GM21381 (cell line): ENCODE measurements around the gene NXN.
"Not testable (repeated sequence)": the region's sequence is repeated elsewhere in the genome, so short reads cannot be mapped to it uniquely, and the experiment has no call there.

ENCODE experiments used
- ATAC-seq: cut with Tn5 transposase; IDR thresholded peaks from one replicate; pipeline ENCODE4 v1.9.1; 2021; ENCODE audit warnings: mild to moderate bottlenecking, moderate library complexity; ENCODE audit not compliant: unreplicated experiment

Gene NXN

DNA sequence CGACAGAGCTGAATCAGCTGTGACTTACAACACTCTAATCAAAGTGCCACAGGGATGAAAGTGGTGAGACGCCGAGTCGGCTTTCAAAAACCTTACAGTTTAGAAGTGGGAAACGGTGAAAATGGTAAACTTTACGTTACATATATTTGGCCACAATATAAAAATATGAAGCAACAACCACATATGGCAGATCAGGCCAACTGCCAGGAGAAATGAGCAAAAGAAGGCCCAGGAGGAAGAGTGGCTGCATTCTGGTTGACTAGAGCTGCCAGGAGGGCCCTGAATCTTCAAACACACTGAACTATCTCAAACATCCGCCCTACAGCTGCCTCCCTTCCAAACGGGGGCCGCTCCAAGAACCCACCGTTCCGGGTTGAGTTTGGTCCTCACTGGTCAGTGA lies 141.1 kb downstream of the NXN start:
- ATAC-seq = no peak

DNA sequence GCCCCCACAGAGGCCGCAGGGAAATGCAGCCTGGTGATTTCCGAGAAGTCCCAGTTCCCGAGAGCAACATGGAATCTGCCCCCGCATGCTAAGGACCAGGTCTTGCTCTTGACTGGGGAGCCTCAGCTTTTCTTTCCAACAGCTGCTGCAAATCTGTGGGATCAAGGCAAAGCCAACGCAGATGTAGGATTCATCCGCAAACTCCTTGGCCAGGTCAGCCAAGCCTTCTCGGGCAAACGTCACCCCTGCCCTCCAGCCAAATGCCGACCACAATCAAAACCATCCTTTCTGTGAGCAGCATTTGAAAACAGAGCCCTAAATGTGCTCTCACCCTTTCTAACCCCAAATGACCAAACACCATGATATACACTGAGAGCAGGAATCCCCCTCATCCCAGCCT lies 143.4 kb downstream of the NXN start:
- ATAC-seq = no peak

DNA sequence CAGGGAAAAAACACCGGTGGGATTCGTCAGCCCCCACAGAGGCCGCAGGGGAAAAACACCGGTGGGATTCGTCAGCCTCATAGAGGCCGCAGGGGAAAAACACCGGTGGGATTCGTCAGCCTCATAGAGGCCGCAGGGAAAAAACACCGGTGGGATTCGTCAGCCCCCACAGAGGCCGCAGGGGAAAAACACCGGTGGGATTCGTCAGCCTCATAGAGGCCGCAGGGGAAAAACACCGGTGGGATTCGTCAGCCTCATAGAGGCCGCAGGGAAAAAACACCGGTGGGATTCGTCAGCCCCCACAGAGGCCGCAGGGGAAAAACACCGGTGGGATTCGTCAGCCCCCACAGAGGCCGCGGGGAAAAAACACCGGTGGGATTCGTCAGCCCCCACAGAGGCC lies 143.9 kb downstream of the NXN start:
- ATAC-seq = not testable (repeated sequence)

DNA sequence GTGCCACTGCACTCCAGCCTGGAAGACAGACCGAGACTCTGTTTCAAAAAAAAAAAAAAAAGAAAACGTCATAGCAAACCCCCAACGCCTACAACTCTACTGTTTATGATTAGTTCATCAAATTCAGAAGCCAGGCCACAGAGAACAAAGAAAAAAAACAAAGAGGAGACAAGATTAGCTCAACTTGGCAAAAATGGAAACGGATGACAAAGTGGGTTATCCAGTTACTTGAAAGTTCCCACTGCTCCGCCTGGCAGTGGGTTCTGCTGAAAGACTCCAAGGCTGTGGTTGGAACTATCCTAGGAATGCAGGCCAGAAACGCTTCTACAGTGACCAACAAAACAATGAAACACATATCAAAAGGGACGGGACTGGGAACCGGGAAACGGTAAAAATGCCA lies 144.3 kb downstream of the NXN start:
- no peak for ATAC-seq

DNA sequence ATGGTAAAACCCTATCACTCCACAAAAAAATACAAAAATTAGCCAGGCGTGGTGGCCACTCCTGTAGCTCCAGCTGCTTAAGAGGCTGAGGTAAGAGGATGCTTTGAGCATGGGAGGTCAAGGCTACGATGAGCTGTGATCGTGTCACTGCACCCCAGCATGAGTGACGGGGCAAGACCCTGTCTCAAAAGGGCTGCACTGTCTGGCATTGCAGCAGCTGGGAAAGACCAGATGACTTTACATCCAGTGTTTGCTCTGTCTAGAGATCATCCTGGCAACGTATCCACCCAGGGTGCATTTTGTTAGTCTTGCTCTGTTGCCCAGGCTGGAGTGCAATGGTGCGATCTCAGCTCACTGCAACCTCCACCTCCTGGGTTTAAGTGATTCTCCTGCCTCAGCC lies 145.4 kb downstream of the NXN start:
- ATAC-seq = no peak

DNA sequence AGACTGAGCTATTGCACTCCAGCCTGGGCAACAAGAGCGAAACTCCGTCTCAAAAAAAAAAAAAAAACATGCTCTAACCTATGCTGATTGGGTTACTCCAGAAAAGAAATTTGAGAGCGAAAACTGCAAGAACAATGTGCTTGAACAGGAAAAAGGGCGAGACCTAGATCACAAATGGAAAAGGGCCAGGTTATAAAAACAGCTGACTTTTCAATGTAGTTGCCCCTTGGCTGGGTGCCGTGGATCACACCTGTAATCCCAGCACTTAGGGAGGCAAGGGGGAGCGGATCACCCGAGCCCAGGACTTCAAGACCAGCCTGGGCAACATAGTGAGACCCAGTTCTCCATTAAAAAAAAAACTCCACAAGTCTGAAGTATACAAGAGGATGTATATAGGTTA lies 148.6 kb downstream of the NXN start:
- no peak for ATAC-seq

DNA sequence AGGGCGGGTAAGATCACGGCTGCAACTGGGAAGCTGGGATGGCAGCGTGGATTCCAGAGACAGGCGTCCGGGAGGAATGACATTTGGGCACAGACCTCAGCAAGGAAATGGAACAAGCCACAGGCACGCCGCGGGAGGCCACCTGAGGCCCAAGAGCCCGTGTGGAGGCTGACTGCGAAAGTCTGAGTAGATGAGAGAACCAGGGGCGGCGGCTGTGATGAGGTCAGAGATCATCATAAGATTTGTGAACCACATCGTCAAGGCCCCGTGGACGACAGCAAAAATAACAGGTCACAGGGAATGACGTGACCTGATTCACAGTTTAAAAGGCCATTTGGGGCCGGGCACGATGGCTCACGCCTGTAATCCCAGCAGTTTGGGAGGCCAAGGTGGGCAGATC lies 149.2 kb downstream of the NXN start:
- ATAC-seq = no peak

DNA sequence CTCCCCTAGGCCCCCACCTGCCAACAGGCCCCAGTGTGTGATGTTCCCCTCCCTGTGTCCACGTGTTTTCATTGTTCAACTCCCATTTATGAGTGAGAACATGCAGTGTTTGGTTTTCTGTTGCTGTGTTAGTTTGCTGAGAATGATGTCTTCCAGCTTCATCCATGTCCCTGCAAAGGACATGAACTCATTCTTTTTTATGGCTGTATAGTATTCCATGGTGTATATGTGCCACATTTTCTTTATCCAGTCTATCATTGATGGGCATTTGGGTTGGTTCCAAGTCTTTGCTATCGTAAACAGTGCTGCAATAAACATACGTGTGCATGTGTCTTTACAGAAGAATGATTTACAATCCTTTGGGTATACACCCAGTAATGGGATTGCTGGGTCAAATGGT lies 150.0 kb downstream of the NXN start:
- ATAC-seq = not testable (repeated sequence)

DNA sequence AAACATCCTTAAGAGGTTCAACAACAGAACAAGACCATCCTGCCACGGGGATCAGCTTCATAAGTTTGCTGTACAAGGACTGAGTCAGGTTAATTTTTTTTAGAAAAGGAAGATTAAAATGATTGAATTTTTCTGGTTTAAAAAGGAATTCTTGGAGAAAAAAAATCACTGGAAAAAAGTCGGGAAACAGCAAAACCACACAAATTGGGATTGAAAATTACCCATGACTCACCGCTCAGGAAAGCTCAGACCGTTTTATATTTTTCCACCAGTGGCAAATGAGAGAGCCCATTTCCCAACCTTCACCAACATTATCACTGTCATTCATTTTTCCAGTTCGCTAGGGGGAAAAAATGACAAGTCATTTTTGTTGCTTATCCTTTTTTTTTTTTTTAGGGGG lies 150.8 kb downstream of the NXN start:
- ATAC-seq = no peak

DNA sequence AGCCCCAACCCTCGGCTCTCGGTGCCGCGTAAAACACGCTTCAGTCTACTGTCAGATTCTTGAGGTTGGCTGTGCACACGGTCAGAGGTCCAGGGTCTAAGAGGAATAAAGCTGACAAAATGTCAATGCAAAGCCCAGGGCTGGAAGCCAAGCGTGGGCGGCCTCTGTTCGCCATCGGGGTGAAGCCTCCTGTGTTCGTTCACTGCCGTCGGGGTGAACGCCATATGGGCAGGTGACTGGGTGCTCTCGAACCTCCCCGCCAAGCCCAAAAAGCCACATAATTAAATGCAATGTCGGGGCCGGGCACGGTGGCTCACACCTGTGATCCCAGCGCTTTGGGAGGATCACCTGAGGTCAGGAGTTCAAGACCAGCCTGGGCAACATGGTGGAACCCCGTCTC lies 152.8 kb downstream of the NXN start:
- no peak for ATAC-seq

DNA sequence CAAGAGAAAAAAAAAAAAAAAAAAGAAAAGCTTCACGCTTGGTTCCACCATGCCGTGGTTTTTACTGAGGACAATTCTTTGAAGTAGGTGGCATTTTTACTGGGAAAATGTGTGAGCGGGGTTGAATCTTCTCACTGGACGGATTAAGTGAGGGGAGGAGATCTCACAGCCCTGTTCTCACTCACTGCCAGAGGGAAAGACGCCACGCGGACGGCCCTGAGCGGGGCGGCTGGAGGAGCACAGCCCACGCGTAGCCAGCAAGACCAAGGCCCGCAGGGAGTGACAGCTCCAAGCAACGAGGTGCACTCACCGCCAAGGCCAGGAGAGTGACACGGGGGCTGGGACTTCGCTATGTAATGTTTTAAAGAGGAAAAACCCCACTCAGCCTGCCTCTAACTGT lies 154.4 kb downstream of the NXN start:
- ATAC-seq = no peak

DNA sequence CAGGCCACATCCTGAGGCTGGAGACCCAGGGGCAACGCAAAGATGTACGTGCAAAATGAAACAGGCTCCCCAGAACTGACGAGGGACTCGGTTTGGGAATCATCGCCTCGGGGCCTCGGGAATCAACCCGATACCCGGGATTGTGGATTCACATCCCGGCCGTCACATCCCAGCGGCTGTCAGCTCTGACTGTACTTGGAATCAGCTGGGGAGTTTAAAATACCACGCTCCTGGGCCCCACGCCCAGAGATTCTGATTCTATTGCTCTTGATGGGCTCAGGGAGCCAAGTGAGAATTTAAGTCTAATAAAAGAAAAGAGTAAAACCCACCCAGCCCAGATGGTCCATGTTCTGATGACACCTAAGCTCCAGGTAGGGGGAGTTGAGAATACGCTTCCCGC lies 155.2 kb downstream of the NXN start:
- no peak for ATAC-seq

DNA sequence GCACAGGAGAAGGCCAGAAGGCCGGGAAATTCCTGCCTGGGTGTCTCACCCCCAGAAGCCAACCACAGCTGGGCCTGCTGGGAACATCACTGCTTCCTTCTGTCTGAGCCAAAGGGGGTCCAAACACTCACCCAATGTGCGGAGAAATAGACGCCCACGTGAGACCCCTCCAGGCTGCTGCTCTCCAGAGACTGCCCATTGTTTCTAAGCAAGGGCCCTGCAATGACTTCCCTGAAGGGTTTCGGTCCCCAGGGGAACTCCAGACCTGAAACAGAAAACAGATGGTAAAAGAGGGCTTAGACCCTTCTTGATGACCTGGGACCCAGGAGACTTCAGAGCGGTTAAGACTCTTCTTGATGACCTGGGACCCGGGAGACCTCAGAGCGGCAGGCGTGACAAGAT lies 156.1 kb downstream of the NXN start:
- ATAC-seq = no peak

DNA sequence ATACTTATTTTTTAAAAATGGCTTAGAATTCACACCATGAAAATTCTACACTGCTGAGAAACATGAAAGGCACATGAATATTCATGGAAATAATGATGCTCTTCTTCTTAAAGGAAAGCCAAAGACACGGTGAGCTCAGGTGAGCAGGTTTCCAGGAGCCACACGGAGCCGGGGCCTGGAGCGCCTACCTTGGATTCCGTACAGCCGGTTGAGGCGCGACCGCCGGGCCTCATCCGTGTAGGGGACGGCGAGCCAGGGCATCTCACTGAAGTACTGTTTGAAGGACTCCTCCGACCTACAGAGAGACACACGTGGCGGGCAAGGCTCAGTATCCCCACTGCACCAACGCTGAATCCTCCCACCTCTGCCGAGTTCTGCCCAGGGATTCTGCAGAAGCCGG lies 160.3 kb downstream of the NXN start:
- no peak for ATAC-seq

DNA sequence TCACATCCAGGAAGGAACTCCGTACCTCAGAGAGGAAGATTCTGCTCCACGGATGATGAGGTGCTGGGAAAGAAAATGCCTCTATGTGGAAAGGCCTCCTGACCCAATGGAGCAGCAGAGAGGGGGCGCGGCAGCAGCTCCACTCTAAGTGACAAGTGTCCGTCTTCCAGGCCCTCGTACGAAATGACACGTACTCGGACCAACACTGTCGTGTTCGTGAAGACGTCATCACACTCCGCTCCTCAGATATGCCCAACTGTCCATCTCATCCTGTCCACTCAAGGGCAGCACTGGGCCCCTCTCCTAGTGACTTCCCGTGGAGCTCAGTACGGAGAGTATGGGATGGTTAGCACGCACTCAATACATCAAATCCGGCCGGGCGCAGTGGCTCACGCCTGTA lies 165.2 kb downstream of the NXN start:
- no peak for ATAC-seq

DNA sequence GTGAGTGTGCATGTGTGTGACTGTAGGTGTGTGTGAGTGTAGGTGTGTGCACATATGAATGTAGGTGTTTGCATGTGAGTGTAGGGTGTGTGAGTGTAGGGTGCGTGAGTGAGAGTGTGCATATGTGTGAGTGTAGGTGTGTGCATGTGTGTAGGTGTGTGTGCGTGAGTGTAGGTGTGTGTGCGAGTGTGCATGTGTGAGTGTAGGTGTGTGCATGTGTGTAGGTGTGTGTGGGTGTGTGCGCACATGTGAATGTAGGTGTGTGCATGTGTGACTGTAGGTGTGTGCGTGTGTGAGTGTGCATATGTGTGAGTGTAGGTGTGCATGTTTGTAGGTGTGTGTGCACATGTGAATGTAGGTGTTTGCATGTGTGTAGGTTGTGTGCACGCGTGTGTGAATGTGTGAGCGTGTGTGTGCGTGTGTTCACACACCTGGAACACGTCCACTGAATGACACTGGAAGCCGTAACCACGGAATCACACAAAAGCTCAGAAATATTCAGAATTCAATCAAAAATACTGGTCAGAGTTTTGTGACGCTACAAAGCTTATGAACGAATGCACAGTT lies 166.9 kb downstream of the NXN start:
- no peak for ATAC-seq

DNA sequence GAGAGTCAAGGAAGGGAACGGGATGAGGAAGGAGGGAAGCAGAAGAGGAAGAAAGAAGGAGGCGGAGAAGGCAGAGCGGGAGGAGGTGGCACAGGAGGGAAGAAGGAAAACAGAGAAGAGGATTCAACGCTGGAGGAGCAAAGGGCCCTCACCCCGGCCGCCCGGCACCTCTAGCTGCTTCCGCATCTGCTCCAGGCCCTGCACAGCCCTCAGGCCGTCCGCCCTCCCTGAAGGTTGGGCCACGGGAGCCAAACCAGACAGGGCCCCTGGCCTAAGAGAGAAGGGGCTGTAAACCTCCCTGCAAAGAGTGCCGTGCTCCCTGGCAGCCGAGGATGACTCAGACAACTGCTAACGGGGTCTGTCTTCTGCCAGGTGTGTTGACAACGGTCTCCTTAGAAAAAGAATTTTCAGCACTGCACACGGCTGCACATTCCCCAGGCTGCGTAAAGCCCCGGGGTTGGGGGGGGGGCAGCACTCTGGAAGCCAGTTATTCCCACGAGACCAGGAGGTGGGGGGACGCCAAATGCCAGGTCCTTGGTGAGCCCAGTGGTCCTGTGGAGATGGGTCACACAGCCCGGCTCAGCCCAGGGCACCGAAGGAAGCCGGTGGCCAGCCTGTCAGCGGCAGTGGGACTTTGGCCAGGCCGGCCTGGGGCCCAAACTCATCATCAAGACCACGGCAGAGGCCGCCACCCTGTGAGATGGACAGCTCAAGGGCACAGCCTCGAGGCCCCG lies 168.4 kb downstream of the NXN start:
- no peak for ATAC-seq

DNA sequence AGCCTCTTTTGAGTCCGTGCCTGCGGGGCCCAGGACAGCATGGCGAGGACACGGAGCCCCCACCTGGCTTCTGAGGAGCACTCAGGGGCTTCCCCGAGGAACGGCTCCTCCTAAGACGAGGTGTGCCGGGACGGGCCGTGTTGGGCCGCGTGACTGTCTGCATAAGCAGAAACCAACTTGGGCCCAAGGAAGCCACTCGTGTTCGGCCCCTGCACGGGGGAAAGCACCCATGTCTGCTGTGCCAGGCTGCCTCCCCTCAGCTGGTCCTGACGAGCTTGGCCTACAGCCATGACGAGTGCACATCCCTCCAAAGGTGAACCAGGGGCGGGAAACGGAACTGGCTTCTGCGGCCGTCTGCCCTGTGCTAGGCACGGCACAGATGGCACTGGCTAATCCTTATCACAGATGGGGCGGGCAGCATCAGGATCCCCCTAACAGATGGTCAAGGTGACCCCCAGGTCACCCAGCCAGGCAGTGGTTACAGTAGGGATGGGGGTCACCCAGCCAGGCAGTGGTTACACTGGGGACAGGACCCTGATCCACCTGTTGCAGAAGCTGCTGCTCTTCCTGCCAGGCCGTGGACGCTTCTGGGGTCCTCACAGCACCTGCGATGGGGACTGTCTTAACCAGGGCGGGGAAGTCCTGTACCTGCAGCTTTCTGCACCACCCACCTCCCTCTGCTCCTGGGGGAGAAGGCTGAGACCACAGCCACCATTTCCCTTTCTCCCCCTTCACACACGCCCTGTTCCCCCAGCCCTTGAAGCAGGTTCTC lies 171.9 kb downstream of the NXN start:
- ATAC-seq = no peak

DNA sequence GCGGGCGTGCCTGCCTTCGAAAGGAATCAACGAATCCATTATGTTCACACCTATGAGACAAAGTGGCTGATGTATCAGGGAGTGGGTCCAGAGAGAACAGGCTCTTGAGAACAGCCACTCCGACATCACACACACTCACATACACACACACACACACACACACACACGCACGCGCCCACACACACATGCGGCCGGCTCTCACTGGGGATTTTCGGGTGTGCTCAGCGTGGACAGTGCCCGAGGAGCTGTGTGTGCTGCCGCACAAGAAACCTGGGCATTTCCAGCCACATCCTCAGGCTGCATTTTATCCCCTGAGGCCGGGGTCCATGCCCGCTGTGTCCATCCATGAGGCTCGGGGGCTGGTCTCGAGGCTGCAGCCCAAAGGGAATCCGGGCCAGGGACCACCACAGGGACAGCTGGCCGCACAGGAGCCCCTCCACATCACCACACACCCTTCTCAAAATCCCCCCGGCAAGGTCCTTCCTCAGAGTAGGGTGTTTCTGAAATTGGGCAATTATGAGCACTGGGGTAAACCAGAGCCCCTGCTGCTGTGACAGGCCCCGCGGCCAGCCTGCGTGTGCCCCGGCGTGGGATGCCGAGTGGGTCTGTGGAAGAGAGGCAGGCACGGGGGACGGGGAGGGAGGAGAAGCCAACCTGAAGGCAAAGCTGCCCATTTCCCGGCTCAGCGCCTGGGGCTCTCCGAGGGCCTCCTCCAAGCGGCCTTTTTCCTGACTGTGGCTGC lies 172.6 kb downstream of the NXN start:
- ATAC-seq = no peak

DNA sequence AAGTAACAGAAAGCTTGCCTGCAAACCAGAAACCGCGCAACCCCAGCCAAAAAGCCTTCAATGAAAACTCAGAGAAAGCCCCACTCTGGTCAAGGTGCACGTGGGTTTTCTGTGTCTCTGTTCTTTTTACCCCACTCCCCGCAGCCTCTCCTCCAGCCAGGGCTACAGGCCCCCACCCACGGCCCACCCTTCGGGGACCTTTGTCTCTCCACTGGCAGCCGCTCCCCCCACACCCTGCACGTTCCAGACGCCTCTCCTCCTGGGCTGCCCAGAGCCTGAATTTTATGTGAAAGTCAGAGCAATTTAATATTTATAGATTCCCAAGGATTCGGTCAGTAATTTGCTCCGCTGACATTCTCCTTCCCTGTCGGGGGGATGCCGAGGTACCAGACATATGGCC lies 173.2 kb downstream of the NXN start:
- ATAC-seq = no peak

DNA sequence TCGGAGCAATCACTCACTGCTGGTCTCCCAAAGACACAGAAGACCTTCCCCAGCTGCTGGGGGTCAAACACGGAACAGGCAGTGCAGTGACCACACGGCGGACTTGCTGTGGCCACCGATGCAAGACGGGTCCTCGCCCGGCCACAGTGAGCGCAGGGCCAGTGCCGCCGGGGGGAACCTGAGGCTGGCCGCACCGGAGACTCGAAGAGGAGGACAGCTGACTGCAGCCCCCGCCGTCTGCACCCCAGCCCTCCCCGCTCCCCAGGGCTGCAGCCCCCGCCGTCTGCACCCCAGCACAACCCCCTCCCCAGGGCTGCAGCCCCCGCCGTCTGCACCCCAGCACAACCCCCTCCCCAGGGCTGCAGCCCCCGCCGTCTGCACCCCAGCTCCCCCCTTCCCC lies 173.7 kb downstream of the NXN start:
- not testable (repeated sequence) for ATAC-seq
